ENCODE measurements around the gene ARSG. TPM values are rescaled to one million over a fixed set of nuclear protein-coding genes. Genes with fewer than 3 reads are reported as not detected.

The ARSG gene
- total and polyA plus RNA-seq, 9 of the 15 experiments (the other 6 are each of a cell fraction or from before 2014, with no cell fraction given): 1.0 to 5.6 (median 1.8) TPM

DNA sequence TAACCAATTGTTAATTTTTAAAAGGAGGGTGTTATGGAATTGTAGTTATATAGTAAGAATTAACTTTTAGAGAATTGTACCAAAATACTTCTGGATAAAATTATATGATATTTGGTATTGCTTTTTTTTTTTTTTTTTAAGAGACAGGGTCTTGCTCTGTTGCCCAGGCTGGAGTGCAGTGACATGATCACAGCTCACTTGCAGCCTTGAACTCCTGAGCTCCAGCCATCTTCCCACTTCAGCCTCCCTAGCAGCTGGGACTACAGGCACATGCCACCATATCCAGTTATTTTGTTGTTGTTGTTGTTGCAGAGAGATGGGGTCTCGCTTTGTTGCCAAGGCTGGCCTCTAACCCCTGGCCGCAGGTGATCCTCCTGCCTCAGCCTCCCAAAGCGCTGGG, 8.5 kb downstream of the ARSG start:
- Histone ChIP-seq H3K9ac (ENCODE audit: insufficient read depth in 1 of 2, low read depth in 2 of 2, low read length in 2 of 2) (no peak overlapping the region), H3K4me2 (ENCODE audit: insufficient read depth, low read length) (no peak overlapping the region), H3K27me3 (ENCODE audit: control insufficient read depth in 2 of 2, insufficient read depth in 2 of 2, low read length in 2 of 2) (peaks cover 14 to 36% of the 10 kb centered on the region in 2 experiments), H4K20me1 (replicated peaks; ENCODE audit: control insufficient read depth, insufficient read depth, low read length) (no peaks in the 10 kb centered on the region), H2AFZ (ENCODE audit: low read depth, low read length) (no peak overlapping the region), H3K27ac (ENCODE audit: extremely low read depth, low read depth, low read length) (no peak overlapping the region), H3K4me1 (replicated peaks in 1 of 2; ENCODE audit: control insufficient read depth in 2 of 2, insufficient read depth in 2 of 2, low read length in 2 of 2) (no peaks in the 10 kb centered on the region), H3K9me3 (replicated peaks; ENCODE audit: control insufficient read depth, insufficient read depth, low read depth, low read length) (no peaks in the 10 kb centered on the region), H3K79me2 (ENCODE audit: control insufficient read depth, insufficient read depth, low read length) (no peaks in the 10 kb centered on the region), H3K4me3 (no peak overlapping the region), H3K9me1 (ENCODE audit: control insufficient read depth, insufficient read depth, low read length) (no peaks in the 10 kb centered on the region), H3K36me3 (ENCODE audit: control insufficient read depth, insufficient read depth, low read length) (no peaks in the 10 kb centered on the region)
- no TSS peak for BruUV-seq (replicated peaks)
- ChIA-PET CTCF (ENCODE audit: low intra/inter-chr PET ratio) (interaction anchor here (0.7 kb wide), 1 partner anchor 1205 kb away, joined by 4 read pairs; no protein-coding TSS in a partner anchor), POLR2A (no interaction called here)
- ATAC-seq: no peak
- in situ Hi-C loops (cut with MboI) (no loop called here), intact Hi-C loops (cut with micrococcal nuclease) (no loop called here)
- no peak for FAIRE-seq
- no peak for DNase-seq (ENCODE audit: extremely low read depth in 1 of 4, low spot score in 3 of 4)
- 0% methylated on average over 3 of the region's 3 CpGs for WGBS (ENCODE audit: insufficient coverage, low coverage, missing lambda C conversion rate)
- TF ChIP-seq BRD4 (IDR thresholded peaks at IDR 0.05) (no peak), BMI1 (IDR thresholded peaks at IDR 0.05; ENCODE audit: low read length) (no peak), ZNF121 (CRISPR knock-in tag; conservative IDR thresholded peaks at IDR 0.05) (peak; percentile 48)

DNA sequence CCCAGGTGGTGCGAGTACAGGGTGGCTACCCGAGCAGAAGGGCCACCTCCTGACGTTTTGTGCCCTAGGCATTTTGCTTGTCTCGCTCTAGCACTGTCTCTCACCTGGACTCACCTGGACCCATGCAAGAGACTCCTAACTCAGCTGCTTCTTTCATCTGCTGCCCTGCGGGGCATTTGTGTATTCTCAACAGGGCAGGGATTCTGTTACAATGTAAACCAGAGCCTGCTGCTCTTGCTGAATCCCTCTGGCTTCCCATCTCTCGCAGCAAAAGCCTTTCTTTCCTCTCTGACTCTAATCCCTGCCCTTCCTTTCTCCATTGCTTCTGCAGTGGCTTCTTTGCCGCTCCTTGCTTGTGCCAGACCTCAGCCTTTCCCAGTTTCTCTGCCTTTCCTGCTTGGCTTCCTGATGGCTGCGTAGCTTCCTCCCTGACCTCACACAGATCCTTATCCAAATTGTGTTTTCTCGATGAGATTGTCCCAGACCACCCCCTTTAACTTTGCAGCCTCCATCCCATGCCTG, 10.2 kb downstream of the ARSG start:
- Histone ChIP-seq H3K9me1 (ENCODE audit: control insufficient read depth, insufficient read depth, low read length) (no peaks in the 10 kb centered on the region), H3K4me2 (ENCODE audit: insufficient read depth, low read length) (no peak overlapping the region), H2AFZ (ENCODE audit: low read depth, low read length) (no peak overlapping the region), H4K20me1 (replicated peaks; ENCODE audit: control insufficient read depth, insufficient read depth, low read length) (no peaks in the 10 kb centered on the region), H3K36me3 (ENCODE audit: control insufficient read depth, insufficient read depth, low read length) (no peaks in the 10 kb centered on the region), H3K9me3 (replicated peaks; ENCODE audit: control insufficient read depth, insufficient read depth, low read depth, low read length) (no peaks in the 10 kb centered on the region), H3K27me3 (ENCODE audit: control insufficient read depth in 2 of 2, insufficient read depth in 2 of 2, low read length in 2 of 2) (peaks cover 14 to 28% of the 10 kb centered on the region in 2 experiments), H3K79me2 (ENCODE audit: control insufficient read depth, insufficient read depth, low read length) (no peaks in the 10 kb centered on the region), H3K27ac (ENCODE audit: extremely low read depth, low read depth, low read length) (no peak overlapping the region), H3K4me3 (no peak overlapping the region), H3K9ac (ENCODE audit: insufficient read depth in 1 of 2, low read depth in 2 of 2, low read length in 2 of 2) (no peak overlapping the region), H3K4me1 (replicated peaks in 1 of 2; ENCODE audit: control insufficient read depth in 2 of 2, insufficient read depth in 2 of 2, low read length in 2 of 2) (no peaks in the 10 kb centered on the region)
- BruUV-seq (replicated peaks): no TSS peak
- in situ Hi-C loops (cut with MboI) (no loop called here), intact Hi-C loops (cut with micrococcal nuclease) (no loop called here)
- CTCF ChIA-PET (ENCODE audit: low intra/inter-chr PET ratio): no interaction called here
- no peak for DNase-seq (ENCODE audit: extremely low read depth in 1 of 4, low spot score in 3 of 4)
- no peak for ATAC-seq
- no peak for FAIRE-seq
- 3% methylated on average over 9 of the region's 9 CpGs for WGBS (ENCODE audit: insufficient coverage, low coverage, missing lambda C conversion rate)
- POLR2A ChIA-PET: interaction anchor here (0.5 to 1.4 kb wide), 3 partner anchors 9 to 37 kb away, joined by 3 to 7 read pairs (median 4); no protein-coding TSS in a partner anchor
- TF ChIP-seq RUNX1 (IDR thresholded peaks at IDR 0.05; ENCODE audit: low read depth): no peak
- no peak for TF ChIP-seq HNRNPK (IDR thresholded peaks at IDR 0.05; ENCODE audit: low read depth, low read length, poor library complexity, severe bottlenecking)
- no peak for TF ChIP-seq NR2C1 (IDR thresholded peaks at IDR 0.05)
- no peak for TF ChIP-seq NR2C1 (tag; IDR thresholded peaks at IDR 0.05)
- no peak for TF ChIP-seq ZNF282 (CRISPR knock-in tag; IDR thresholded peaks at IDR 0.05)
- TF ChIP-seq, protein P1, sequence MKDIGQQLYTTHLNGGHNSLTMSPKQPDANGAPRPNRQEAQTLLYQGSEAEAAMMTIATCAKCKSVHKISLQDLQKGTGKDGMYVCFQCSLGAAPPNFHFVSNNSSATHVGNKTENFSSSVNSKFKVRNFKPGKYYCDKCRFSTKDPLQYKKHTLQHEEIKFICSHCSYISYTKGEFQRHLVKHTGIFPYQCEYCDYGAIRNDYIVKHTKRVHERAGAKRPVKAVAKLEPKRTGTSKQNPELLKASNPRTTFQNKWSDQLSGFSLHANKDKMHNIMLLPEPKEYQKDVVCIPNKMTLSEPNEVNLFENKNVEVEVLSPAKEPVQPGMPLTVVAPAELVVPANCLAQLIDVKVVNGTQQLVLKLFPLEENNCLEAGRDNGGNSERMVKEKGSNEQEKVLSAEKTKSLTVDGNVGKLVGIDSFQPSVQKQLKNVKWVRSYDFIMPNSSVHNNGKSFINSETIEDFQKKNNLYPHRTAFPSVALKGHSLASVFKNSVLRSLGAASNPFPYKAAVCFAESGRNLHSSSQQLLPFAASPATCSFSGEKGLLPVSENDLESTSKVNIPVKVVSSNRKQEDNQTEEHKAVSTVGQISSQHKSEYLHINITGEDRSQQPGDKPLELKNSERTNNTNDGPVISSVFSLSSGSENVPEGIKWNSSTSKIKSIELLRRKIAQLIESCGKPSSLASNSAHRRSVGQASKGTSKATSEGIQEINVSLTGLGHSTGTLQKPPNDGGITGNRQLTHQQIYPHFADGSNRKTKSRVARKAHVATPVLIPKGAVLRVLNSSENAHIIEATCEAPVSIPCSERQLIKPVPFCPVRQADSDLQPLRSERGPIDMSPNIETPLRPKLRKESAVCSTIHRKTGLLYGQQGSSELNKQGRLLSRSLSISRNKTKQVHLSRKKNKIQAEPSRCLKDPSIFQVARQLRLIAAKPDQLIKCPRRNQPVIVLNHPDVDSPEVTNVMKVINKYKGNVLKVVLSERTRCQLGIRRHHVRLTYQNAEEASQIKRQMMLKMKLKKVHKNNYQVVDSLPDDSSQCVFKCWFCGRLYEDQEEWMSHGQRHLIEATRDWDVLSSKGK (CRISPR knock-in tag; IDR thresholded peaks at IDR 0.05): no peak
- no peak for TF ChIP-seq ZFP30 (CRISPR knock-in tag; IDR thresholded peaks at IDR 0.05; ENCODE audit: borderline replicate concordance)
- no peak for TF ChIP-seq SREBF2 (CRISPR knock-in tag; IDR thresholded peaks at IDR 0.05)
- TF ChIP-seq SMARCA5 (IDR thresholded peaks at IDR 0.05): no peak
